ENCODE results near the gene SLC46A2.

DNA sequence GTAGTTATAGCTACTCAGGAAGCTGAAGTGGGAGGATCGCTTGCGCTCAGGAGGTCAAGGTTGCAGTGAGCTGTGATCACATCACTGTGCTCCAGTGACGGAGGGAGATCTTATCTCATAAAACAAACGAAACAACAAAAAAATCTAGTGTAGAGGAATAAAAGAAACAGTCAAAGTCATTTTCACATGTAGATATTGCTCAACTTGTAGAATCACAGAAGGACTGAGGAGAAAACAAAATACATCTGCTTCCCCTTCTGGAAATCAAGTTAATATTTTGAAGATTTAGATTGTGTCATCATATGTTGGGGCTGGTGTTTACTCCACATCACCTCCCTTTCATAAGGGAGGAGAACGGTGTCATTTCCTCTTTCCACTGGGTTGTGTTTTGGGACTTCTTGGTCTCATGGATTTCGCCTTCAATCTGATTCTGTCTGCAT, 8.2 kb upstream of the SLC46A2 start:
- TF ChIP-seq POLR2A (IDR thresholded peaks at IDR 0.05), result no peak
- TF ChIP-seq, protein P1, sequence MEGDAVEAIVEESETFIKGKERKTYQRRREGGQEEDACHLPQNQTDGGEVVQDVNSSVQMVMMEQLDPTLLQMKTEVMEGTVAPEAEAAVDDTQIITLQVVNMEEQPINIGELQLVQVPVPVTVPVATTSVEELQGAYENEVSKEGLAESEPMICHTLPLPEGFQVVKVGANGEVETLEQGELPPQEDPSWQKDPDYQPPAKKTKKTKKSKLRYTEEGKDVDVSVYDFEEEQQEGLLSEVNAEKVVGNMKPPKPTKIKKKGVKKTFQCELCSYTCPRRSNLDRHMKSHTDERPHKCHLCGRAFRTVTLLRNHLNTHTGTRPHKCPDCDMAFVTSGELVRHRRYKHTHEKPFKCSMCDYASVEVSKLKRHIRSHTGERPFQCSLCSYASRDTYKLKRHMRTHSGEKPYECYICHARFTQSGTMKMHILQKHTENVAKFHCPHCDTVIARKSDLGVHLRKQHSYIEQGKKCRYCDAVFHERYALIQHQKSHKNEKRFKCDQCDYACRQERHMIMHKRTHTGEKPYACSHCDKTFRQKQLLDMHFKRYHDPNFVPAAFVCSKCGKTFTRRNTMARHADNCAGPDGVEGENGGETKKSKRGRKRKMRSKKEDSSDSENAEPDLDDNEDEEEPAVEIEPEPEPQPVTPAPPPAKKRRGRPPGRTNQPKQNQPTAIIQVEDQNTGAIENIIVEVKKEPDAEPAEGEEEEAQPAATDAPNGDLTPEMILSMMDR (IDR thresholded peaks at IDR 0.05), result no peak
